Activated naive CD4-positive, alpha-beta T cell treated with anti-CD3 and anti-CD28 coated beads, Interleukin-2, amount 10 ng/mL, durations not matched to agents 7 days and 5 days (primary cell): ENCODE results near the gene MED12L.

Experiments used
- CTCF ChIA-PET: fragments of 350-600 bp; sonication (Branson Sonifier 250); formaldehyde crosslinking; loops from one replicate; lab custom pipeline; 2021; ENCODE audit warnings: antibody characterized with exemption; lab: Charles Lee
- DNase-seq: peaks from one replicate; pipeline ENCODE4 v3.0.0-alpha.2; 2020
- H3K27ac Mint-ChIP-seq: one replicate; pipeline ENCODE4 v1.8.0; 2021; ENCODE audit warnings: mild to moderate bottlenecking, moderate library complexity, mixed read lengths
- H3K27me3 Mint-ChIP-seq: one replicate; pipeline ENCODE4 v1.8.0; 2021; ENCODE audit warnings: mild to moderate bottlenecking, mixed read lengths
- H3K36me3 Mint-ChIP-seq: one replicate; pipeline ENCODE4 v1.8.0; 2021; ENCODE audit warnings: mixed read lengths
- H3K4me1 Mint-ChIP-seq: one replicate; pipeline ENCODE4 v1.8.0; 2021; ENCODE audit warnings: mixed read lengths
- H3K4me3 Mint-ChIP-seq: one replicate; pipeline ENCODE4 v1.8.0; 2021; ENCODE audit warnings: mild to moderate bottlenecking, moderate library complexity, mixed read lengths
- H3K9me3 Mint-ChIP-seq: one replicate; pipeline ENCODE4 v1.8.0; 2021; ENCODE audit warnings: mixed read lengths

MED12L gene

DNA sequence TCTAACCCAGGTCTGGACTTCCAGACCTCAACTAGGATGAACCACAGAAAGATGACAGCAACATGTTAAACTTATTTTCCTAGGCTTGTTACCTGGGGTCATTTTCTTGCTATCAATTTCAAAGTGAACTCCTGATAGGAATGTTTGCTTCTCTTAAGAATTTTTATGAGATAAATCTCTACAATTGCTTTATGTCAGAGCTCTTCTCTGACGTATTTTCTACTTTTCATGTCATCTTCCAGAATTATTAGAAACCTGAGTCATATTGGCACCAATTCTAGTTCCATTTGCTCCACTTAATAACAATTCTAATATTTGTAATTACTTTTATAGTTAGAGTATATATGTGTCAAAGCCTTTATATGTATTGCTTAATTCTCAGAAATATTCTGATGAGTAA lies 377.5 kb downstream of the MED12L start:
- Mint-ChIP-seq H3K4me3 (no peak overlapping the region), H3K4me1 (peaks cover 2% of the 10 kb centered on the region), H3K9me3 (no peaks in the 10 kb centered on the region), H3K27me3 (peaks cover 31% of the 10 kb centered on the region), H3K36me3 (no peaks in the 10 kb centered on the region), H3K27ac (no peak overlapping the region)
- no peak for DNase-seq
- CTCF ChIA-PET = no interaction called here

DNA sequence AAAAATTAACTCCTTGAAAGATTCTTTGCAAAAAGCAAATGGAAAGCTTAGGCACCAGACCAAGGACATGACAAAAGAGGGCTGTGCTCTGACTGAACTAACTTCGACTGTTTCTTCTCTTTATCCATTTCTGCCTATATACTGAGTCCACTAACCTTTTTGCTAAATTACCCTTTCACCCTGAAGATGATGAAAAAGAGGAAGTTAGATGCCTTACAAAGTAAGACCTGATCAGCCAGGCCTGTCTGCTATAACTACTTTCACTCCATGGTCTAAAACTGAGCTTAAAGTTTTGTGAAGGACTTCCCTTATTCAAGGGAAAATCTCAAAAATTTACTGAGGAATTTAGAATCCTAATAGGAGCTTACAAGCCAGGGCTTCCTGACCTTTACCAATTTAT lies 381.6 kb downstream of the MED12L start:
- no peak for DNase-seq
- Mint-ChIP-seq H3K36me3 (no peaks in the 10 kb centered on the region), H3K4me1 (no peaks in the 10 kb centered on the region), H3K4me3 (no peak overlapping the region), H3K27ac (no peak overlapping the region), H3K27me3 (peaks cover under 1% of the 10 kb centered on the region), H3K9me3 (no peaks in the 10 kb centered on the region)
- CTCF ChIA-PET = interaction anchor here (0.6 to 2.3 kb wide), 9 partner anchors 8 to 453 kb away, joined by 3 to 11 read pairs (median 3); no protein-coding TSS in a partner anchor

DNA sequence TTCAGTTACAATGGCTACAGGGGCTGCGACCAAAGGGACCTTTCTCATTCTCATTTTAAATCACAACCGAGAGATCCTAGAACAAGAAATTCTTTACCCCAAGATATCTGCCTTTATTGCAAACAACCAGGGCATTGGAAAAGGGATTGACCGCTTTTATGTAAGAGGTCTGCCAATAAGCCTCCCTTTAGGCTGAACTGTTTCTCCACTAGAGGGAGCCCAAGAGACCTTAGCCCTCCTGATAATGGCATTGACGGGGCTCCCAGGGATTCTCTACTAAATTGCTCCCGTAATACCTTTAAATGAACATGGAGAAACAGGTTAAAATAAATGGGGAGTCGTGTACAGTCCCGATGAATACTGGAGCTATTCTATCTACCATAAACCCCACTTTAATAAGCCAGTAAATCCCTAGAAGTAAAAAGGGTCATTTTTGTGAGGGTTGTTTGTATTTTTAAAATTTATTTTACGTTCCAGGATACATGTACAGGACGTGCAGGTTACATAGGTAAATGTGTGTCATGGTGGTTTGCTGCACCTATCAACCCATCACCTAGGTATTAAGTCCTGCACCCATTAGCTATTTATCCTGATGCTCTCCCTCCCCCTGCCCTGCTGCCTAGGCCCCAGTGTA lies 382.9 kb downstream of the MED12L start:
- CTCF ChIA-PET = interaction anchor here (0.9 to 2.3 kb wide), 10 partner anchors 9 to 450 kb away, joined by 3 to 11 read pairs (median 4); no protein-coding TSS in a partner anchor
- H3K27me3 Mint-ChIP-seq = no peaks in the 10 kb centered on the region
- H3K4me1 Mint-ChIP-seq = no peaks in the 10 kb centered on the region
- H3K4me3 Mint-ChIP-seq = no peak overlapping the region
- no peak overlapping the region for H3K27ac Mint-ChIP-seq
- peak; percentile 36 for DNase-seq
- H3K9me3 Mint-ChIP-seq = no peaks in the 10 kb centered on the region
- no peaks in the 10 kb centered on the region for H3K36me3 Mint-ChIP-seq

DNA sequence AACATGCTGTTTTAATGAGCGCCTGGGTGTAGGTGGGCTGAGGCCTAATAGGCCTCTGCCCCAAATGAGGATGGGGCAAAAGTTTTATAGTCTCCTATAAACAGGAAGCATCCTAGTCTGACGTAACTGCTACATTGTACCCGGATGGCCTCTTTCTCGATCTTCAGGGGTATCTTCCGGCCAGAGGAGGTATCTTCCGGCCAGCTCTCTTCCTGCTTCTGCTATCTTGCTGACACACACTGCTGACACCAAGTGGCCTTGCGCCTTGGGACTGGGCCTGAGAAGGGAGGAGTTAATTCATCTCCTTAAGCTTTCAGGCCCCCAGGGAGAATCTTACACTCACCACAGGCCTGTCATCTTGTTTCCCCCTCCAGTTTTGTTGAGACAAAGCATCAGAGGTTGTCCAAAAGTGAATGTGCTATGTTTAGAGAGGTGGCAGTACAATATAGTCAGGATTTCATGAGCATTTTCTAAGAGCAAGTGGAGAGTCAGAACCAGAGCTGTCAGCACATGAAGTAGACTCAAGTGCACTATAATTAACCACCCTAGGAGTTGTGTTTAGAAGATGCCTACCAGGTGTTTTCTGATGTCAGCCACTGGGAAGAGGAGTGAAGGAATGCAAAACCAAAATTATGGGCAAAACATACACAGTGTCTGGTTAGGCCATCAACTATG lies 391.0 kb downstream of the MED12L start:
- Mint-ChIP-seq H3K36me3 (no peaks in the 10 kb centered on the region), H3K9me3 (no peaks in the 10 kb centered on the region), H3K4me1 (no peaks in the 10 kb centered on the region), H3K27me3 (peaks cover 4% of the 10 kb centered on the region), H3K4me3 (no peak overlapping the region), H3K27ac (no peak overlapping the region)
- CTCF ChIA-PET = interaction anchor here (0.6 kb wide), 1 partner anchor 103 kb away, joined by 3 read pairs; no protein-coding TSS in a partner anchor
- DNase-seq = no peak

DNA sequence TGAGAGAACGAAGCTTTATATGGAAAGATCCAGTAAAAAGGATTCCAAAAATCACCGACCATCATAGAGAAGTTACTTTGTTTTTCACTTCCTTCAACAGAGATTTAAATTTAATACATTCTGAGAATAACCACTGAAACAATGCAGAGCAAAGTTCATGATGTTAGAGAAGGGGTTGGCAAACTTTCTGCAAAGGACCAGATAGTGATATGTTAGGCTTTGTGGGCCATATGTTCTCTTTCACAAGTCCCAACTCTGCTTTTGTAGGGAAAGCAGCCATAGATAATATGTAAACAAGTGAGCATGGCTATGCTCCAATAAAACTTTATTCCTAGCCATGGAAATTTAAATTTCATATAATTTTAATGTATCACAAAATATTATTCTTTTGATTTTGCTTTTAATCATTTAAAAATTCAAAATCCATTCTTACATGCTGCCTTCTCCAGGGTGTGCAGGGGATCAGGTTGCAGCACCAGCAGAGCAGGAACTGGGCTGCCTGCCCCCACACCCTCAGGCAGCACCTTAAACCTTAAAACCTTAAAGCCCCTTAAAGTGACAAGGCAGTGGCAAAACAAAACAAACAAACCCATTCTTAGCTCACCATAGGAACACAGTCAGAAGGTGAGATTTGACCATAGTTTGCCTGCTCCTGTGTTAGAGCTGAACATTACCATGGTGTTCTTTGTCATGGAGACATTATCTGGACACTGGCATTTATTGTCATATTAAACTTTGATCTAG lies 392.3 kb downstream of the MED12L start:
- Mint-ChIP-seq H3K36me3 (no peaks in the 10 kb centered on the region), H3K4me1 (no peaks in the 10 kb centered on the region), H3K27ac (no peak overlapping the region), H3K9me3 (peaks cover 5% of the 10 kb centered on the region), H3K4me3 (no peak overlapping the region), H3K27me3 (peaks cover 4% of the 10 kb centered on the region)
- no peak for DNase-seq
- CTCF ChIA-PET = no interaction called here

DNA sequence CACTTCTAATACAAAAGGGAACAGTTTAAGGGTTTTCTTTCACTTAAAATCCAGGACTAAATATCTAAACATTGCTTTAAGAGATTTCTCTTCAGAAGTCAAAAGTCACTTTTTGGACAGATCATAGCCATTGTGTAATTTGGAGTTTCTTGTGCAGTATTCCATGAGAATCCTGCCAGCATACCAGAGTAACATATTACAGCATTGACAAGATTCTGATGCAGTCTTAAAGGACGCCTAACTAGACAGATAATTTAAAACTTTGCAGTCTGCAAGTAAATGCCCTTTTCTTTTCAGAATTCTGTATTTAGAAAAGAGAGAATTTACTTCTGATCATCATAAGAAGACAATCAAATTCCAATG lies 392.9 kb downstream of the MED12L start:
- peaks cover 5% of the 10 kb centered on the region for H3K9me3 Mint-ChIP-seq
- H3K4me1 Mint-ChIP-seq = no peaks in the 10 kb centered on the region
- no peak overlapping the region for H3K27ac Mint-ChIP-seq
- H3K4me3 Mint-ChIP-seq = no peak overlapping the region
- H3K36me3 Mint-ChIP-seq = no peaks in the 10 kb centered on the region
- CTCF ChIA-PET = no interaction called here
- no peak for DNase-seq
- H3K27me3 Mint-ChIP-seq = peaks cover 4% of the 10 kb centered on the region

DNA sequence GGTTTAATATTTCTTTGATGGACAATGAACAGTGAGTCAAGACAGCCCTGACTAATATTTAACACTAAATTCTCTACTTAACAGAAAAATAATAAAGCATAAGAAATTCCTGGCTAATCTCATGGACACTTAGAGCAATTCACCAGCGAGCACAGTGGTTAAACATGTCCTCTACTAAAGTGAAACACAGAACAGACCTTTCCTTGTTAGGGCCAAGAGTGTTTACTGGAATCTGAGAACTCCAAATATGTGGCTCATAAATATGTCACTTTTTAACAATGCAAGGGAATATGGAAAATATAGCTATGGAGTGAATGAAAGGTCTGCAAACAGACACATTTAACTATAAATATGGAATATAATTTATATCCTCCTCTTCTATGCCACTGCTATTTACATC lies 394.0 kb downstream of the MED12L start:
- CTCF ChIA-PET = no interaction called here
- Mint-ChIP-seq H3K27me3 (peaks cover 4% of the 10 kb centered on the region), H3K4me3 (no peak overlapping the region), H3K9me3 (peaks cover 5% of the 10 kb centered on the region), H3K36me3 (no peaks in the 10 kb centered on the region), H3K4me1 (no peaks in the 10 kb centered on the region), H3K27ac (no peak overlapping the region)
- no peak for DNase-seq

DNA sequence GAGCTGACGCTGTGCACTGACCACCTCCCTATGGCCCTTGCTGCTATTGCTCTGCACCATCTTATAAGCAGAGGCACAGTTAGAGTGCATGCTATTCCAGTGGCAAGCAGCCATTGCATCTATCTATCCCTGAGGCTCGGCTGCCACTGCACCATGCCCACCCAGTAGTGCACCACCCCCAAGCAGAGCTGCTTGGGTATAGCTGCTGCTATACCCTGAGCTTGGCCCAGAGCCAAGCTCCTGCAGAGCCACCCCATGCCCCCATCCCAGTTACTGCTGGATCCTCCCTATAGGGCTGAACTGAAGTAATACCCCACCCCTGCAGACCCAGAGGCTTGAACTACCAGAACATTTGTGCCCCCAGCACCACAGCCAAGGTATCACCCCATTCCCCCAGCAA lies 395.0 kb downstream of the MED12L start:
- CTCF ChIA-PET = interaction anchor here (1.7 kb wide), 1 partner anchor 13 kb away, joined by 3 read pairs; no protein-coding TSS in a partner anchor
- Mint-ChIP-seq H3K36me3 (no peaks in the 10 kb centered on the region), H3K9me3 (peaks cover 5% of the 10 kb centered on the region), H3K4me1 (no peaks in the 10 kb centered on the region), H3K4me3 (no peak overlapping the region), H3K27me3 (peaks cover 4% of the 10 kb centered on the region), H3K27ac (no peak overlapping the region)
- DNase-seq = no peak

DNA sequence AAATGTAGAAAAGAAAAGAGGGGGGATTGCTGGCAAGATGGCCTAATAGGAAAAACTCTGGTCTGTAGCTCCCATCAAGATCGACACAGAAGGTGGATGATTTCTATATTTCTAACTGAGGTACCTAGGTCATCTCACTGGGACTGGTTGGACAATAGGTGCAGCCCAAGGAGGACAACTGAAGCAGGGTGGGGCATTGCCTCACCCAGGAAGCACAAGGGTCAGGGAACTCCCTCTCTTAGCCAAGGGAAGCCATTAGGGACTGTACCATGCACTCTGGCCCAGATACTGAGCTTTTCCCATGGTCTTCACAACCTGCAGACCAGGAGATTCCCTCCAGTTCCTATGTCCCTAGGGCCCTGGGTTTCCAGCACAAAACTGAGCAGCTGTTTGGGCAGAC lies 398.0 kb downstream of the MED12L start:
- DNase-seq = no peak
- Mint-ChIP-seq H3K27me3 (no peaks in the 10 kb centered on the region), H3K36me3 (no peaks in the 10 kb centered on the region), H3K9me3 (peaks cover 5% of the 10 kb centered on the region), H3K4me3 (no peak overlapping the region), H3K4me1 (no peaks in the 10 kb centered on the region), H3K27ac (no peak overlapping the region)
- CTCF ChIA-PET = no interaction called here

DNA sequence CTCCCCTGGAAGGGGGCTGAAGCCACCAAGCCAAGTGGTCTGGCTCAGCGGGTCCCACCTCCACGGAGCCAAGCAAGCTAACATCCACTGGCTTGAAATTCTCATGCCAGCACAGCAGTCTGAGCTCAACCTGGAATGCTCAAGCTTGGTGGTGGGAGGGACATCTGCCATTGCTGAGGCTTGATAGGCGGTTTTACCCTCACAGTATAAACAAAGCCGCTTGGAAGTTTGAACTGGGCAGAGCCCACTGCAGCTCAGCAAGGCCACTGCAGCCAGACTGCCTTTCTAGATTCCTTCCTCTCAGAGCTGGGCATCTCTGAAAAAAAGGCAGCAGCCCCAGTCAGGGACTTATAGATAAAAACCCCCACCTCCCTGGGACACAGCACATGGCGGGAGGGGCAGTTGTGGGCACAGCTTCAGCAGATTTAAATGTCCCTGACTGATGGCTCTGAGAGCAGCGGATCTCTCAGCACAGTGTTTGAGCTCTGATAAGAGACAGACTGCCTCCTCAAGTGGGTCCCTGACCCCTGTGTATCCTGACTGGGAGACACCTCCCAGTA lies 398.6 kb downstream of the MED12L start:
- Mint-ChIP-seq H3K27me3 (no peaks in the 10 kb centered on the region), H3K9me3 (peaks cover 5% of the 10 kb centered on the region), H3K4me3 (no peak overlapping the region), H3K4me1 (no peaks in the 10 kb centered on the region), H3K36me3 (no peaks in the 10 kb centered on the region), H3K27ac (no peak overlapping the region)
- CTCF ChIA-PET = no interaction called here
- no peak for DNase-seq
